ENCODE results near the gene PDSS2. TPM values are rescaled to one million over a fixed set of nuclear protein-coding genes. Genes with fewer than 3 reads are reported as not detected.

Gene PDSS2
- total and polyA plus RNA-seq, 9 of the 15 experiments (the other 6 are each of a cell fraction or from before 2014, with no cell fraction given): 5.8 to 21.1 (median 12.0) TPM

GRCh38 chr6:107248147-107248546, 211.2 kb downstream of the PDSS2 start:
- in situ Hi-C loops (cut with MboI): no loop called here
- intact Hi-C loops (cut with micrococcal nuclease): no loop called here
- no peaks in the 10 kb centered on the region for H3K9me1 ChIP-seq (ENCODE audit: control insufficient read depth, insufficient read depth, low read length)
- no peaks in the 10 kb centered on the region for H4K20me1 ChIP-seq (replicated peaks; ENCODE audit: control insufficient read depth, insufficient read depth, low read length)
- H3K27ac ChIP-seq (ENCODE audit: extremely low read depth, low read depth, low read length): no peak overlapping the region
- FAIRE-seq: no peak
- H3K9me3 ChIP-seq (replicated peaks; ENCODE audit: control insufficient read depth, insufficient read depth, low read depth, low read length): no peaks in the 10 kb centered on the region
- BruUV-seq (replicated peaks): no TSS peak
- POLR2A ChIA-PET: interaction anchor here (0.6 kb wide), 1 partner anchor 40 kb away, joined by 3 read pairs; no protein-coding TSS in a partner anchor
- no peaks in the 10 kb centered on the region for H3K36me3 ChIP-seq (ENCODE audit: control insufficient read depth, insufficient read depth, low read length)
- CTCF ChIA-PET (ENCODE audit: low intra/inter-chr PET ratio): no interaction called here
- no peak overlapping the region for H3K4me3 ChIP-seq
- H3K27me3 ChIP-seq (ENCODE audit: control insufficient read depth in 2 of 2, insufficient read depth in 2 of 2, low read length in 2 of 2): no peaks in the 10 kb centered on the region
- H2AFZ ChIP-seq (ENCODE audit: low read depth, low read length): no peak overlapping the region
- no peak for DNase-seq (ENCODE audit: extremely low read depth in 1 of 4, low spot score in 3 of 4)
- no peak overlapping the region for H3K9ac ChIP-seq (ENCODE audit: insufficient read depth in 1 of 2, low read depth in 2 of 2, low read length in 2 of 2)
- ATAC-seq: no peak
- no peaks in the 10 kb centered on the region for H3K79me2 ChIP-seq (ENCODE audit: control insufficient read depth, insufficient read depth, low read length)
- no peaks in the 10 kb centered on the region for H3K4me1 ChIP-seq (replicated peaks in 1 of 2; ENCODE audit: control insufficient read depth in 2 of 2, insufficient read depth in 2 of 2, low read length in 2 of 2)
- no peak overlapping the region for H3K4me2 ChIP-seq (ENCODE audit: insufficient read depth, low read length)
- TF ChIP-seq ZNF280B (CRISPR knock-in tag; IDR thresholded peaks at IDR 0.05) (no peak), PTBP1 (IDR thresholded peaks at IDR 0.05; ENCODE audit: low read depth, low read length) (no peak), NELFE (IDR thresholded peaks at IDR 0.05; ENCODE audit: insufficient read depth, insufficient read length) (no peak), PURB (CRISPR knock-in tag; IDR thresholded peaks at IDR 0.05; ENCODE audit: low read depth) (no peak), SMAD1 (IDR thresholded peaks at IDR 0.05; ENCODE audit: low read depth, low read length, partially characterized antibody) (no peak), E4F1 (CRISPR knock-in tag; IDR thresholded peaks at IDR 0.05; ENCODE audit: borderline replicate concordance) (no peak), ZC3H11A (IDR thresholded peaks at IDR 0.05; ENCODE audit: low read depth, low read length) (no peak)
- TF ChIP-seq, protein P1, sequence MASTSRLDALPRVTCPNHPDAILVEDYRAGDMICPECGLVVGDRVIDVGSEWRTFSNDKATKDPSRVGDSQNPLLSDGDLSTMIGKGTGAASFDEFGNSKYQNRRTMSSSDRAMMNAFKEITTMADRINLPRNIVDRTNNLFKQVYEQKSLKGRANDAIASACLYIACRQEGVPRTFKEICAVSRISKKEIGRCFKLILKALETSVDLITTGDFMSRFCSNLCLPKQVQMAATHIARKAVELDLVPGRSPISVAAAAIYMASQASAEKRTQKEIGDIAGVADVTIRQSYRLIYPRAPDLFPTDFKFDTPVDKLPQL (IDR thresholded peaks at IDR 0.05; ENCODE audit: extremely low read depth, insufficient read length): no peak
- TF ChIP-seq, protein P2, sequence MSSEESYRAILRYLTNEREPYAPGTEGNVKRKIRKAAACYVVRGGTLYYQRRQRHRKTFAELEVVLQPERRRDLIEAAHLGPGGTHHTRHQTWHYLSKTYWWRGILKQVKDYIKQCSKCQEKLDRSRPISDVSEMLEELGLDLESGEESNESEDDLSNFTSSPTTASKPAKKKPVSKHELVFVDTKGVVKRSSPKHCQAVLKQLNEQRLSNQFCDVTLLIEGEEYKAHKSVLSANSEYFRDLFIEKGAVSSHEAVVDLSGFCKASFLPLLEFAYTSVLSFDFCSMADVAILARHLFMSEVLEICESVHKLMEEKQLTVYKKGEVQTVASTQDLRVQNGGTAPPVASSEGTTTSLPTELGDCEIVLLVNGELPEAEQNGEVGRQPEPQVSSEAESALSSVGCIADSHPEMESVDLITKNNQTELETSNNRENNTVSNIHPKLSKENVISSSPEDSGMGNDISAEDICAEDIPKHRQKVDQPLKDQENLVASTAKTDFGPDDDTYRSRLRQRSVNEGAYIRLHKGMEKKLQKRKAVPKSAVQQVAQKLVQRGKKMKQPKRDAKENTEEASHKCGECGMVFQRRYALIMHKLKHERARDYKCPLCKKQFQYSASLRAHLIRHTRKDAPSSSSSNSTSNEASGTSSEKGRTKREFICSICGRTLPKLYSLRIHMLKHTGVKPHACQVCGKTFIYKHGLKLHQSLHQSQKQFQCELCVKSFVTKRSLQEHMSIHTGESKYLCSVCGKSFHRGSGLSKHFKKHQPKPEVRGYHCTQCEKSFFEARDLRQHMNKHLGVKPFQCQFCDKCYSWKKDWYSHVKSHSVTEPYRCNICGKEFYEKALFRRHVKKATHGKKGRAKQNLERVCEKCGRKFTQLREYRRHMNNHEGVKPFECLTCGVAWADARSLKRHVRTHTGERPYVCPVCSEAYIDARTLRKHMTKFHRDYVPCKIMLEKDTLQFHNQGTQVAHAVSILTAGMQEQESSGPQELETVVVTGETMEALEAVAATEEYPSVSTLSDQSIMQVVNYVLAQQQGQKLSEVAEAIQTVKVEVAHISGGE (CRISPR knock-in tag; IDR thresholded peaks at IDR 0.05): no peak
- TF ChIP-seq, protein P3, sequence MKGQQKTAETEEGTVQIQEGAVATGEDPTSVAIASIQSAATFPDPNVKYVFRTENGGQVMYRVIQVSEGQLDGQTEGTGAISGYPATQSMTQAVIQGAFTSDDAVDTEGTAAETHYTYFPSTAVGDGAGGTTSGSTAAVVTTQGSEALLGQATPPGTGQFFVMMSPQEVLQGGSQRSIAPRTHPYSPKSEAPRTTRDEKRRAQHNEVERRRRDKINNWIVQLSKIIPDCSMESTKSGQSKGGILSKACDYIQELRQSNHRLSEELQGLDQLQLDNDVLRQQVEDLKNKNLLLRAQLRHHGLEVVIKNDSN (CRISPR knock-in tag; IDR thresholded peaks at IDR 0.05): no peak
